SW 1271 (cell line): ENCODE data around the gene KIF26B.
"Not testable (repeated sequence)": the region's sequence is repeated elsewhere in the genome, so short reads cannot be mapped to it uniquely, and the experiment has no call there.

Experiments
- DNase-seq, 2 experiments: peaks; one replicate each; lab custom pipeline; 2025; lab: John Stamatoyannopoulos, UW

The KIF26B gene

GRCh38 chr1:245651093-245651492 is 496.3 kb downstream of the KIF26B start:
- no peak for DNase-seq

DNA sequence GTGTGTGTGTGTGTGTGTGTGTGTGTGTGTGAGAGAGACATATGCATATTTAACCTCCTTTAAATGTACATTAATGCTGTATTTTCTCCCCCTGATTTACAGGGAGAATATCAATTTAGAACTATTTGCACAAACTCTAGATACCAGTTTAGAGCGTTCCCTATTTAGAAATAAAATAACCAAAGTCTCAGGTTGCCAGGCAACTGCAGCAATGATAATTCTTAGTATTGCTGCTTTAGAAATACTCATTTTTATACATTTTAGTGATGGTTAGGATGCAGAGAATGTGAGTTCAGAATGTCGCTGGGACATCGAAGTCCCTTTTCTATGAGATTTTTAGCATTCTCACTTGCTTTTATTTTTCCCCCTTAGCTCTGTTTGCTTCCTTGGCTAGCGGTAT is 497.3 kb downstream of the KIF26B start:
- no peak for DNase-seq

DNA sequence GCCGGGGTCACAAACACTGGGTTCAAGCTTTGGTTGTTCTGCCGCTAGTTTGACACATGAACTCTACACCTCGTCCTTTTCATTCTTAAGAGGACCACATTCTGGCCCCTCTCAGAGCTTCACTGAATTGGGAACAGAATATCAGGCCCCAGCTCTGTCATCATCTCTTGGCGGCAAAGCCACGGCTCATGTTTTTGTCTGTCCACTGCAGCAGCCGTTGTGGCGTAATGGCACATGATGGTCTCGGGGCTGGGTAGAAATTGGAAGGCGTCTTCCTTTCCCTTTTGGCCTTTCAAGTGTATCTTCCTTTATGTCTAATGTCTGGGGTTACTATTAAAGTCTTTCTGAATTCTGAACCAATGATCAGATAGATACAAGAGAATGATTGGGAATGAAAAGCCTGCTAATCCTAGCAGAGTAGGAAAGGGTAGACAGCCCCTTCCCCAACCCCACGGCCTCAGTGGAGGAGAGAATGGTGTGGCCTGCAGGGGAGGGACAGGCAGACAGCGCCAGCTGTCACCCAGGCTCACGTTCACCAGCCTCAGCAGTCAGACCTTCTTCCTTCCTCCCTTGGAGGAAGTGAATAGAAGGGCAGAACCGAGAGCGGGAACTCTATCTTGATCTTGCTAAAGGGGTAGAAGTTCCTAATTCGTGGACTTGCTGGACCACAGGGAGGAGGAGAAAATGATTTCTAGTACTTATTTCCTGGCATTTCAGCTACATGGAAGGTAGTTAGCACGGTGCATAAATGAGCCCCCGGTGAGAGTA is 498.1 kb downstream of the KIF26B start:
- DNase-seq: no peak

DNA sequence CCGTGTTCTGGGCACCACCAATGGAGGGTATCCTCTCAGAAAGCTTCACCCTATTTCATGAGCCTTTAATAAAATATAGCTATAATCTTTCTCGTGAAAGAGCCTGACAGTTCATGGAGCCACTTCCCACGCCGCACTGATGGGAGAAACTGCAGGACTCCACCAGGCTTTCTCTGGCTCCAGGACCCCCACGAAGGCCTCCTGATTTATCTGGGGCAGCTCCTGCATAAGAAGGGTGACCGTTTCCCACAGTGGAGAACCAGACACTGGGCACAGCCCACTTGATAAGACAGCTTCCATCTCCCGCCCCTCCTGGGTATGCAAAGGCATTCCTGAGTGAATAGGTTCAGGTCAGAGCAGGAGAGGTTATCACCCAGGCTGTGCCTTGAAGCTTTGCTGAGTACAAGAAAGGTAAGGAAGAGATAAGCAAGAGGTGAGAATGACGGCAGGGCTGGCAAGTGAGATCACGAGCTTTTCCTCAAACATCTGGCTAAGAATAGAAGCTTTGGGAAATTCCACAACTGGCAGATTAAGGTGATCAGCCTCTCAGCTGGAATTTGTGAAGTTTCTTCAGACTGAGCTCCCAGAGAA is 499.8 kb downstream of the KIF26B start:
- DNase-seq: no peak

- no peak for DNase-seq
Measured at GRCh38 chr1:245656189-245656717, 501.5 kb downstream of the KIF26B start.

DNA sequence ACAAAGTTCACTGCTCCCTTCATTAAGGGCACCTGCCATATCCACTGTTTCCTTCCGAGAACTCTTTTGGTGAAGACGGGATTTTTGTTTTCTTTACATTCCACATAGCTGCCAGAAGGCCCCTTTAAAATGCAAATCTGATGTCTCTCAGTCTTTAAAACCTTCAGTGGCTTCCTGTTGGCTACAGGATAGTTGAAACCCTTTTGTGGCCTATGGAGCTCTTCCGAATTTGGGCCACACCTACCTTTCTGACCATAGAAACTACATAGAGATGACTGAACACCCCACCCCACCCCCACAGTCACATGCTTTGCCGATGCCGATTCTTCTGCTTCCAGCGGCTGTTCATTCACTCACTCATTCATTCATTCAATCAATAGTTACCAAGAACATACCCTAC is 502.6 kb downstream of the KIF26B start:
- DNase-seq: no peak

DNA sequence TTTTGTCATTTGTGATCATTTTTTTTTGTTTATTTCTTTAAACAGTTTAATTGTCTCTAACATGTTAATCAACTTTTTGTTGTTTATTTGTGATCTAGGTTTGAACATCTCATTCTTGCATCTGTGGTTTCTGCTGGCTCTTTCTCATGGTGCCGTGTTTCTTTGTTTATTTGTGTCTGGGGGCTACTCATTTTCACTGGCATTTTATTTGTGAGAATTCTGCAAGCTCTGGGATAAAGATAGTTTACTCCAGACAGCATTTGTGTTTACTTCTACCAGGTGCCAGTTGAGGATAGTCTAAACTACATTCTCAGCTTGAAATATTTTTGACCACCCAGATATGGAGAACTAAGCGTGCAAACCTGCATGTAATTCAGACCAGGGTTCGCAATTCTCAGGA is 508.6 kb downstream of the KIF26B start:
- DNase-seq: no peak

GRCh38 chr1:245663841-245664240 is 509.1 kb downstream of the KIF26B start:
- DNase-seq: no peak

DNA sequence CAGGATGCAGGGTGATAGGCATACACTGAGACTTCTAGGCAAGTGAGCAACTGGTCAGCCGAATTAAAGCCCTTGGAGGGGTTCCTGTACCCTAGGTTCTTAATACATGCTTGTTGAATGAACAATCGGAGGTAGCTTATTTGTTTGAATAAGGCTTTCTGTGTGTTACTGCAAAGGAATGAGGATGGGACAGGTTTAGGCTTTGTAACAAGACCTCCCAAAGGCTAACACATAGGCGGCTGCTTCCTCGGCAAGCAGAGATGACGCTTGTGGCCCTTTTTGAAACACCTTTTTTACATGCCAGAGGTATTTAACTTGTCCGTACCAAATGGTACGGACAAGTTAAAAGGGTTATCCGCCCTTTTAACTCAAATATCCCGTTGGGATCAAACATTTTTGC is 511.6 kb downstream of the KIF26B start:
- no peak for DNase-seq

- no peak for DNase-seq
Measured at GRCh38 chr1:245671349-245671748, 516.6 kb downstream of the KIF26B start.

- no peak for DNase-seq
Measured at GRCh38 chr1:245671966-245672767, 517.4 kb downstream of the KIF26B start.

- not testable (repeated sequence) for DNase-seq
Measured at GRCh38 chr1:245672836-245673656, 518.3 kb downstream of the KIF26B start.

- no peak for DNase-seq
Measured at GRCh38 chr1:245673881-245674414, 519.2 kb downstream of the KIF26B start.

DNA sequence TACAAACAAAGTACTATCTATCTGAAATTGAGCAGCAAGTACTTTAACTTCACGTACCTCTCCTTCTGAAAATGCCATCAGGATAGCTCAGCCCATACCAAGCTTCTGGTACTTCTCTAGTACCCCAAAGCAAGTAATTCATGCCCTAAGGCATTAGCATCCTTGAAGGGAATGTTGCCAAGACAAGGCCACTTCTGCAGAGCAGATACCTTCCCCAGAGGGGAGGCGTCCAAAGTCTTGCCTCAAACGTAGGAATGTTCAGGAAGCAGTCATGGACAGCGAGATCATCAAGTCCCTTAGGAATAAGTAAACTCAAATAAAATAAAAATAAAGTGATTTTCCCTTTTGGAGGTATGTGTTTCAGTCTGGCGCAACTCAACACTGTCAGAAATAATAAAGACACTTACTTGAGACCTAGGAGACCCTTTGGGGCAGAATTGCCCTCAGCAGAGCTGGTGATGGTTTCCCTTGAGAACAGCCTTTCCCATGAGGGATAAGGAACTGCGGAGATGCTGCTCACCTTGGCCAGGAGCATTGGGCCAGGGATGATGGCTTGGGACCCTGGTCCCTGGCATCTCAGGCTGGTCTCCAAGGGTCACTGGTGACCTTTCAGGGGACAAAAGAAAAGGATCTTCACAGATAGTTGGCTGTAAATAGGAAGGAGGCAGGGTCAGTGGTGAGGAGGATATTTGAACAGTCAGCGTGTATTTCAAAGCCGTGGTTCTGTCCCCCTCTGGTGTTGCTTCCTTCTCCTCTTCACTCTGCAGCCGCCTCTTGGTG is 522.9 kb downstream of the KIF26B start:
- no peak for DNase-seq

- no peak for DNase-seq
Measured at GRCh38 chr1:245678860-245679411, 524.2 kb downstream of the KIF26B start.

- DNase-seq: no peak
Measured at GRCh38 chr1:245679821-245680780, 525.3 kb downstream of the KIF26B start.

GRCh38 chr1:245682638-245683628 is 528.1 kb downstream of the KIF26B start:
- no peak for DNase-seq

DNA sequence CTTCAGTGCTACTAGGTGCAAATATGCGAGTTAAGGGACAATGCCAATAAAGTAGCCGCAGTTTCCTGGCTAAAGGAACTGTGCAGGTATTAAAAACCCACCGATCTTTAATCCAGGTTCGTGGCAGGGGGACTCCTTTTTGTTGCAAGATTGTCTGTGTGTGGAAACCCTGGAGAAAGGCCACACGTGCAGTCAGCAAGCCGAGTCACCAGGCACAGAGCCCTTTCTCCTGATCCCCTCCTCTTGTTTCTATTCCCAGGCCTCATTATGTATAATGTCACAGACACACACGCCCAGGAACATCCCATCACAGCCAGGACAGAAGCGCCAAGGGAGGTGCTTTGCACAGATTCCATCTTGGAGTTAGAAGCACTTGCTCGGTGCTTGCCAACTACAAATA is 528.9 kb downstream of the KIF26B start:
- no peak for DNase-seq
